ENCODE data around the gene SMPD1. TPM values are rescaled to one million over a fixed set of nuclear protein-coding genes. Genes with fewer than 3 reads are reported as not detected.
A peak's percentile ranks its signal among the peaks of the same experiment; 100 is the strongest.
"Not testable (repeated sequence)": the region's sequence is repeated elsewhere in the genome, so short reads cannot be mapped to it uniquely, and the experiment has no call there.

SMPD1 gene
- total and polyA plus RNA-seq, 2 donors (not counting 1 experiment from before 2014, with no cell fraction given): 52.2 to 74.9 TPM

DNA sequence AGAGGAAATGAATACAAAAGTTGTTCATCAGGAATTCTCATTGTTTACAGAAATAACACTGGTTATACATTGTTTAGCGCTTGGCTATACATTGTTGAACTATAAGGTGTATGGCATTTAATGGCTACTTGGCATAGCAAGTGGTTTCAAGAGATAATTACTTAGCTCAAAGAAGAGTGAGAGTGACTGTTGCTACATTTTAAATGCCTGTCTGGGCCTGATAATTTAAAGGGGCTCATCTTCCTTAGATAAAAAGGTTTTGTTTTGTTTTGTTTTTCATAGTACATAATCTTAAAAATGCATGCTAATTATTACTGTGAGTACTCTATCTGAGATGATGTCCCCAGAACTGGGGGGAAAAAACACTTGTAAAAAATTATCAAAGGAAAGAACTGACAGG, 1.5 kb upstream of the SMPD1 start:
- Histone ChIP-seq H3K9ac (ENCODE audit: insufficient read depth, low read length) (no peak overlapping the region), H3K36me3 (ENCODE audit: control insufficient read depth, insufficient read depth, low read length) (peaks cover 5% of the 10 kb centered on the region), H4K20me1 (ENCODE audit: control insufficient read depth, extremely low read depth, insufficient read depth, low read length) (no peaks in the 10 kb centered on the region), H3K4me3 (replicated peaks in 1 of 4; ENCODE audit: control extremely low read depth in 1 of 4, insufficient read depth in 1 of 4, low read depth in 3 of 4, low read length in 4 of 4) (no peak overlapping the region), H3K27ac (ENCODE audit: insufficient read depth, low read length) (no peak overlapping the region), H3K79me2 (ENCODE audit: control insufficient read depth, insufficient read depth, low read length) (peaks cover 8% of the 10 kb centered on the region), H3K9me3 (ENCODE audit: control insufficient read depth, insufficient read depth, low read depth, low read length) (no peaks in the 10 kb centered on the region), H3K4me2 (ENCODE audit: extremely low read depth, insufficient read depth, low read length) (no peak overlapping the region), H3K4me1 (ENCODE audit: control insufficient read depth, extremely low read depth, insufficient read depth, low read length) (peaks cover 15% of the 10 kb centered on the region), H2AFZ (ENCODE audit: low read length) (no peak overlapping the region), H3K27me3 (ENCODE audit: control insufficient read depth, insufficient read depth, low read length) (no peaks in the 10 kb centered on the region)
- no peak for DNase-seq (ENCODE audit: low read depth in 2 of 2)
- TF ChIP-seq, protein P1, sequence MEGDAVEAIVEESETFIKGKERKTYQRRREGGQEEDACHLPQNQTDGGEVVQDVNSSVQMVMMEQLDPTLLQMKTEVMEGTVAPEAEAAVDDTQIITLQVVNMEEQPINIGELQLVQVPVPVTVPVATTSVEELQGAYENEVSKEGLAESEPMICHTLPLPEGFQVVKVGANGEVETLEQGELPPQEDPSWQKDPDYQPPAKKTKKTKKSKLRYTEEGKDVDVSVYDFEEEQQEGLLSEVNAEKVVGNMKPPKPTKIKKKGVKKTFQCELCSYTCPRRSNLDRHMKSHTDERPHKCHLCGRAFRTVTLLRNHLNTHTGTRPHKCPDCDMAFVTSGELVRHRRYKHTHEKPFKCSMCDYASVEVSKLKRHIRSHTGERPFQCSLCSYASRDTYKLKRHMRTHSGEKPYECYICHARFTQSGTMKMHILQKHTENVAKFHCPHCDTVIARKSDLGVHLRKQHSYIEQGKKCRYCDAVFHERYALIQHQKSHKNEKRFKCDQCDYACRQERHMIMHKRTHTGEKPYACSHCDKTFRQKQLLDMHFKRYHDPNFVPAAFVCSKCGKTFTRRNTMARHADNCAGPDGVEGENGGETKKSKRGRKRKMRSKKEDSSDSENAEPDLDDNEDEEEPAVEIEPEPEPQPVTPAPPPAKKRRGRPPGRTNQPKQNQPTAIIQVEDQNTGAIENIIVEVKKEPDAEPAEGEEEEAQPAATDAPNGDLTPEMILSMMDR (conservative IDR thresholded peaks at IDR 0.05 in 1 of 2, IDR thresholded peaks at IDR 0.05 in 1 of 2; ENCODE audit: low read depth in 1 of 2, low read length in 2 of 2): no peak
- no peak for TF ChIP-seq EZH2 (IDR thresholded peaks at IDR 0.05; ENCODE audit: low read length, missing control alignments)

DNA sequence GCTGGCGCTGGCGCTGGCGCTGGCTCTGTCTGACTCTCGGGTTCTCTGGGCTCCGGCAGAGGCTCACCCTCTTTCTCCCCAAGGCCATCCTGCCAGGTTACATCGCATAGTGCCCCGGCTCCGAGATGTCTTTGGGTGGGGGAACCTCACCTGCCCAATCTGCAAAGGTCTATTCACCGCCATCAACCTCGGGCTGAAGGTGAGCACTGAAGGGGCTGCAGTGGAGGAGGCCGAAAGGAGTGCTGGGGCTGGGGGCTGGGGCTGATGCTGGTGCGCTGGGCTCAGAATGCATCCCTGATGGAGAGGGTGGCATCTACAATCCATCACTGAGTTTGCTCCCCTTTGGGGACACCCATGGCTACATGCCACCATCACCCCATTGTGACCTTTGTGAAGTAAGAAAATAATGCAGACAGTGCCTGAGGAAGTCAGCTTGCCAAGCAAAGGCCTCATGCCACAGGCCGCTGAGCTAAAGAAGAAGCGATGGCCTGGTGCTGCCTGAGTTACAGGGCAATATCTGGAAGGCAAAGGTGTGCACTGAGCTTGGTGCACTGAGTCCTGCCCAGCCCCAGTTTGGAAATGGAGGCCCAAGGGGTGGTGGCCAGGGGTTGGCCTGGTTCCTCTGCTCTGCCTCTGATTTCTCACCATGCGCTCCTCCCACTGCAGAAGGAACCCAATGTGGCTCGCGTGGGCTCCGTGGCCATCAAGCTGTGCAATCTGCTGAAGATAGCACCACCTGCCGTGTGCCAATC, 620 bp downstream of the SMPD1 start:
- Histone ChIP-seq H4K20me1 (ENCODE audit: control insufficient read depth, extremely low read depth, insufficient read depth, low read length) (no peaks in the 10 kb centered on the region), H3K9ac (ENCODE audit: insufficient read depth, low read length) (peak overlapping the region; percentile 85), H2AFZ (ENCODE audit: low read length) (peak overlapping the region; percentile 69), H3K36me3 (ENCODE audit: control insufficient read depth, insufficient read depth, low read length) (peaks cover 5% of the 10 kb centered on the region), H3K79me2 (ENCODE audit: control insufficient read depth, insufficient read depth, low read length) (peaks cover 8% of the 10 kb centered on the region), H3K27me3 (ENCODE audit: control insufficient read depth, insufficient read depth, low read length) (no peaks in the 10 kb centered on the region), H3K4me3 (replicated peaks in 1 of 4; ENCODE audit: control extremely low read depth in 1 of 4, insufficient read depth in 1 of 4, low read depth in 3 of 4, low read length in 4 of 4) (peak overlapping the region; percentile 84 to 92 (median 89)), H3K4me1 (ENCODE audit: control insufficient read depth, extremely low read depth, insufficient read depth, low read length) (peaks cover 15% of the 10 kb centered on the region), H3K27ac (ENCODE audit: insufficient read depth, low read length) (peak overlapping the region; percentile 76), H3K4me2 (ENCODE audit: extremely low read depth, insufficient read depth, low read length) (peak overlapping the region; percentile 99), H3K9me3 (ENCODE audit: control insufficient read depth, insufficient read depth, low read depth, low read length) (no peaks in the 10 kb centered on the region)
- no peak for TF ChIP-seq EZH2 (IDR thresholded peaks at IDR 0.05; ENCODE audit: low read length, missing control alignments)
- TF ChIP-seq, protein P1 (conservative IDR thresholded peaks at IDR 0.05 in 1 of 2, IDR thresholded peaks at IDR 0.05 in 1 of 2; ENCODE audit: low read depth in 1 of 2, low read length in 2 of 2): no peak
- DNase-seq (ENCODE audit: low read depth in 2 of 2): no peak

DNA sequence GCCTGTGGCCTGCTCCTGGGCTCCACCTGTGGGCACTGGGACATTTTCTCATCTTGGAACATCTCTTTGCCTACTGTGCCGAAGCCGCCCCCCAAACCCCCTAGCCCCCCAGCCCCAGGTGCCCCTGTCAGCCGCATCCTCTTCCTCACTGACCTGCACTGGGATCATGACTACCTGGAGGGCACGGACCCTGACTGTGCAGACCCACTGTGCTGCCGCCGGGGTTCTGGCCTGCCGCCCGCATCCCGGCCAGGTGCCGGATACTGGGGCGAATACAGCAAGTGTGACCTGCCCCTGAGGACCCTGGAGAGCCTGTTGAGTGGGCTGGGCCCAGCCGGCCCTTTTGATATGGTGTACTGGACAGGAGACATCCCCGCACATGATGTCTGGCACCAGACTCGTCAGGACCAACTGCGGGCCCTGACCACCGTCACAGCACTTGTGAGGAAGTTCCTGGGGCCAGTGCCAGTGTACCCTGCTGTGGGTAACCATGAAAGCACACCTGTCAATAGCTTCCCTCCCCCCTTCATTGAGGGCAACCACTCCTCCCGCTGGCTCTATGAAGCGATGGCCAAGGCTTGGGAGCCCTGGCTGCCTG, 1.4 kb downstream of the SMPD1 start:
- H3K4me1 ChIP-seq (ENCODE audit: control insufficient read depth, extremely low read depth, insufficient read depth, low read length): peaks cover 15% of the 10 kb centered on the region
- H3K4me3 ChIP-seq (replicated peaks in 1 of 4; ENCODE audit: control extremely low read depth in 1 of 4, insufficient read depth in 1 of 4, low read depth in 3 of 4, low read length in 4 of 4): peak overlapping the region in 2 of 4 experiments; percentile 84 to 91
- H4K20me1 ChIP-seq (ENCODE audit: control insufficient read depth, extremely low read depth, insufficient read depth, low read length): no peaks in the 10 kb centered on the region
- H3K79me2 ChIP-seq (ENCODE audit: control insufficient read depth, insufficient read depth, low read length): peaks cover 8% of the 10 kb centered on the region
- H3K36me3 ChIP-seq (ENCODE audit: control insufficient read depth, insufficient read depth, low read length): peaks cover 5% of the 10 kb centered on the region
- H3K27me3 ChIP-seq (ENCODE audit: control insufficient read depth, insufficient read depth, low read length): no peaks in the 10 kb centered on the region
- no peak overlapping the region for H3K27ac ChIP-seq (ENCODE audit: insufficient read depth, low read length)
- TF ChIP-seq, protein P1 (conservative IDR thresholded peaks at IDR 0.05 in 1 of 2, IDR thresholded peaks at IDR 0.05 in 1 of 2; ENCODE audit: low read depth in 1 of 2, low read length in 2 of 2): no peak
- TF ChIP-seq EZH2 (IDR thresholded peaks at IDR 0.05; ENCODE audit: low read length, missing control alignments): no peak
- no peak overlapping the region for H3K9ac ChIP-seq (ENCODE audit: insufficient read depth, low read length)
- H3K4me2 ChIP-seq (ENCODE audit: extremely low read depth, insufficient read depth, low read length): peak overlapping the region; percentile 99
- no peak for DNase-seq (ENCODE audit: low read depth in 2 of 2)
- H3K9me3 ChIP-seq (ENCODE audit: control insufficient read depth, insufficient read depth, low read depth, low read length): no peaks in the 10 kb centered on the region
- H2AFZ ChIP-seq (ENCODE audit: low read length): no peak overlapping the region

DNA sequence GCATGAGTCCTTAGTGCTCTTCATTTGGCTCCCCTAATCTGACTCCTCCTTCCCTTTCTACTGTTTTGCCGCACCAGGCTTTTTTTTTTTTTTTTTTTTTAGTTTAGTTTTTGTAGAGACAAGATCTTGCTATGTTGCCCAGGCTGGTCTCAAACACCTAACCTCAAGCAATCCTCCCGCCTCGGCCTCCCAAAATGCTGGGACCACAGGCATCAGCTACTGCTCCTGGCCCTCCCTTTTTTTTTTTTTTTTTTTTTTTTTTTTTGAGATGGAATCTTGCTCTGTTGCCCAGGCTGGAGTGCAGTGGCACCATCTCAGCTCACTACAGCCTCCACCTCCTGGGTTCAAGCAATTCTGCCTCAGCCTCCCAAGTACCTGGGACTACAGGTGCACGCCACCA, 2.0 kb downstream of the SMPD1 start:
- H3K9ac ChIP-seq (ENCODE audit: insufficient read depth, low read length); H3K79me2 ChIP-seq (ENCODE audit: control insufficient read depth, insufficient read depth, low read length); H3K27me3 ChIP-seq (ENCODE audit: control insufficient read depth, insufficient read depth, low read length); H3K27ac ChIP-seq (ENCODE audit: insufficient read depth, low read length); DNase-seq (ENCODE audit: low read depth in 2 of 2); H3K9me3 ChIP-seq (ENCODE audit: control insufficient read depth, insufficient read depth, low read depth, low read length); H3K4me2 ChIP-seq (ENCODE audit: extremely low read depth, insufficient read depth, low read length); H3K4me3 ChIP-seq (replicated peaks in 1 of 4; ENCODE audit: control extremely low read depth in 1 of 4, insufficient read depth in 1 of 4, low read depth in 3 of 4, low read length in 4 of 4); H3K36me3 ChIP-seq (ENCODE audit: control insufficient read depth, insufficient read depth, low read length); H2AFZ ChIP-seq (ENCODE audit: low read length); H4K20me1 ChIP-seq (ENCODE audit: control insufficient read depth, extremely low read depth, insufficient read depth, low read length): not testable (repeated sequence)
- peaks cover 19% of the 10 kb centered on the region for H3K4me1 ChIP-seq (ENCODE audit: control insufficient read depth, extremely low read depth, insufficient read depth, low read length)
